Vagina (tissue), 2 donors: Measurements from ENCODE around the gene EXOC6.

Source experiments
- POLR2A ChIP-seq, 2 donors: fragments of 450-650 bp; IDR thresholded peaks; one replicate each; pipeline ENCODE4 v1.6.1; 2017; ENCODE audit warnings: antibody characterized with exemption in 2 of 2, mild to moderate bottlenecking in 2 of 2, moderate library complexity in 2 of 2
- POLR2AphosphoS5 ChIP-seq, 2 donors: sonication (generic); formaldehyde crosslinking; IDR thresholded peaks; one replicate each; pipeline ENCODE4 v1.9.0; 2017; ENCODE audit warnings: antibody characterized with exemption in 2 of 2, mild to moderate bottlenecking in 2 of 2, low read depth in 1 of 2; ENCODE audit not compliant: insufficient read depth in 1 of 2
- TF ChIP-seq, protein P1 (sequence below), 3 experiments: fragments of 450-650 bp in 2 of 3; fragments of 200-600 bp in 1 of 3; sonication (generic) in 1 of 3; IDR thresholded peaks; one replicate each; pipeline ENCODE4 v1.5.1; 2017 to 2019; ENCODE audit warnings: antibody characterized with exemption in 3 of 3, mild to moderate bottlenecking in 2 of 3, moderate library complexity in 2 of 3

DNA sequence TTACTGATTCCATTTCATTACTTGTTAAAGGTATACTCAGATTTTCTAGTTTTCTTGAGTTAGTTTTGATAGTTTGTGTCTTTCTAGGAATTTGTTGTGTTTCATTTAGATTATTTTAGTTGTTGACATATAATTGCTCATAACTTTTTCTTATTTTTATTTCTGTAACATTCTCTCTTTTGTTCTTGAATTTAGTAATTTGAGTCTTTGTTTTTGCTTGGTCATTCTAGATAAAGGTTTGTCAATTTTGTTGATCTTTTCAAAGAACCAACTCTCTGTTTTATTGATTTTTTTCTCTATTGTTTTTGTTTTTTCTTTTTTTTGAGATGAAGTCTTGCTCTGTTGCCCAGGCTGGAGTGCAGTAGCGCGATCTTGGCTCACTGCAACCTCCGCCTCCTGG, 7.2 kb downstream of the EXOC6 start:
- TF ChIP-seq, protein P1, sequence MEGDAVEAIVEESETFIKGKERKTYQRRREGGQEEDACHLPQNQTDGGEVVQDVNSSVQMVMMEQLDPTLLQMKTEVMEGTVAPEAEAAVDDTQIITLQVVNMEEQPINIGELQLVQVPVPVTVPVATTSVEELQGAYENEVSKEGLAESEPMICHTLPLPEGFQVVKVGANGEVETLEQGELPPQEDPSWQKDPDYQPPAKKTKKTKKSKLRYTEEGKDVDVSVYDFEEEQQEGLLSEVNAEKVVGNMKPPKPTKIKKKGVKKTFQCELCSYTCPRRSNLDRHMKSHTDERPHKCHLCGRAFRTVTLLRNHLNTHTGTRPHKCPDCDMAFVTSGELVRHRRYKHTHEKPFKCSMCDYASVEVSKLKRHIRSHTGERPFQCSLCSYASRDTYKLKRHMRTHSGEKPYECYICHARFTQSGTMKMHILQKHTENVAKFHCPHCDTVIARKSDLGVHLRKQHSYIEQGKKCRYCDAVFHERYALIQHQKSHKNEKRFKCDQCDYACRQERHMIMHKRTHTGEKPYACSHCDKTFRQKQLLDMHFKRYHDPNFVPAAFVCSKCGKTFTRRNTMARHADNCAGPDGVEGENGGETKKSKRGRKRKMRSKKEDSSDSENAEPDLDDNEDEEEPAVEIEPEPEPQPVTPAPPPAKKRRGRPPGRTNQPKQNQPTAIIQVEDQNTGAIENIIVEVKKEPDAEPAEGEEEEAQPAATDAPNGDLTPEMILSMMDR (IDR thresholded peaks at IDR 0.05) = no peak
- TF ChIP-seq POLR2A (IDR thresholded peaks at IDR 0.05) (no peak), POLR2AphosphoS5 (IDR thresholded peaks at IDR 0.05; ENCODE audit: insufficient read depth in 1 of 2, low read depth in 1 of 2) (no peak)
